Nephron progenitor cell (in vitro differentiated cells): ENCODE results near the gene OTUB1.
A peak's percentile ranks its signal among the peaks of the same experiment; 100 is the strongest.

Experiments
- DNase-seq: peaks from one replicate; pipeline ENCODE4 v3.0.0; 2021
- H3K27ac Mint-ChIP-seq: 2 replicates; pipeline ENCODE4 v1.8.0; 2021; ENCODE audit warnings: mild to moderate bottlenecking, moderate library complexity, mixed read lengths
- H3K27me3 Mint-ChIP-seq: 2 replicates; pipeline ENCODE4 v1.8.0; 2021; ENCODE audit warnings: mild to moderate bottlenecking, low read depth, mixed read lengths; ENCODE audit not compliant: poor library complexity
- H3K36me3 Mint-ChIP-seq: 2 replicates; pipeline ENCODE4 v1.8.0; 2021; ENCODE audit warnings: low read depth, mixed read lengths
- H3K4me1 Mint-ChIP-seq: 2 replicates; pipeline ENCODE4 v1.8.0; 2021; ENCODE audit warnings: mixed read lengths
- H3K4me3 Mint-ChIP-seq: 2 replicates; pipeline ENCODE4 v1.8.0; 2021; ENCODE audit warnings: mild to moderate bottlenecking, moderate library complexity, mixed read lengths
- H3K9me3 Mint-ChIP-seq: 2 replicates; pipeline ENCODE4 v1.8.0; 2021; ENCODE audit warnings: mild to moderate bottlenecking, moderate library complexity, mixed read lengths
- CTCF ChIP-seq: fragments of 200-600 bp; sonication (generic); IDR thresholded peaks from 2 replicates; pipeline ENCODE4 v1.5.0; 2021; ENCODE audit warnings: antibody characterized with exemption

Gene OTUB1

DNA sequence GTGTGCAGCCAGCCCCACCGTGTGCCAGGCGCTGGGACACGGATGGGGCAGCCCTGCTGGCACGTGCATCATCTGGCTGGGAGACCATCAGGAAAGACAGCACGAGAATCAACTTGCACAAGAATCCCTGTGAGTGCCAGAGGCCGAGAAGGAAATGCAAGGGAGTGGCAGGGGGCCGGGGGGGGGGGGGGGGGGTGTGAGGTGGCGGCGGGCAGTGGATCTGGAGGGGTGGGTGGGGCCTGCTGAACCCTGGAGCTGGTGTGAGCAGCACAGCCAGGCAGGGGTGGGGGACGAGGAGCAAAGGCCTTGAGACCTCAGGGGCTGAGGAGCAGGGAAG, 35.5 kb downstream of the OTUB1 start:
- Mint-ChIP-seq H3K27ac (no peak overlapping the region), H3K4me1 (peaks cover 34% of the 10 kb centered on the region)
- no peak for DNase-seq

GRCh38 chr11:64022125-64022784, 36.0 kb downstream of the OTUB1 start:
- Mint-ChIP-seq H3K27ac (no peak overlapping the region), H3K27me3 (peaks cover 52% of the 10 kb centered on the region), H3K36me3 (no peaks in the 10 kb centered on the region), H3K4me3 (no peak overlapping the region), H3K4me1 (peaks cover 40% of the 10 kb centered on the region), H3K9me3 (no peaks in the 10 kb centered on the region)
- TF ChIP-seq CTCF: no peak
- no peak for DNase-seq

More for the DNA sequence above, 35.5 kb downstream of the OTUB1 start:
- no peak for TF ChIP-seq CTCF
- Mint-ChIP-seq H3K4me3 (no peak overlapping the region), H3K36me3 (no peaks in the 10 kb centered on the region), H3K9me3 (no peaks in the 10 kb centered on the region), H3K27me3 (peaks cover 57% of the 10 kb centered on the region)

DNA sequence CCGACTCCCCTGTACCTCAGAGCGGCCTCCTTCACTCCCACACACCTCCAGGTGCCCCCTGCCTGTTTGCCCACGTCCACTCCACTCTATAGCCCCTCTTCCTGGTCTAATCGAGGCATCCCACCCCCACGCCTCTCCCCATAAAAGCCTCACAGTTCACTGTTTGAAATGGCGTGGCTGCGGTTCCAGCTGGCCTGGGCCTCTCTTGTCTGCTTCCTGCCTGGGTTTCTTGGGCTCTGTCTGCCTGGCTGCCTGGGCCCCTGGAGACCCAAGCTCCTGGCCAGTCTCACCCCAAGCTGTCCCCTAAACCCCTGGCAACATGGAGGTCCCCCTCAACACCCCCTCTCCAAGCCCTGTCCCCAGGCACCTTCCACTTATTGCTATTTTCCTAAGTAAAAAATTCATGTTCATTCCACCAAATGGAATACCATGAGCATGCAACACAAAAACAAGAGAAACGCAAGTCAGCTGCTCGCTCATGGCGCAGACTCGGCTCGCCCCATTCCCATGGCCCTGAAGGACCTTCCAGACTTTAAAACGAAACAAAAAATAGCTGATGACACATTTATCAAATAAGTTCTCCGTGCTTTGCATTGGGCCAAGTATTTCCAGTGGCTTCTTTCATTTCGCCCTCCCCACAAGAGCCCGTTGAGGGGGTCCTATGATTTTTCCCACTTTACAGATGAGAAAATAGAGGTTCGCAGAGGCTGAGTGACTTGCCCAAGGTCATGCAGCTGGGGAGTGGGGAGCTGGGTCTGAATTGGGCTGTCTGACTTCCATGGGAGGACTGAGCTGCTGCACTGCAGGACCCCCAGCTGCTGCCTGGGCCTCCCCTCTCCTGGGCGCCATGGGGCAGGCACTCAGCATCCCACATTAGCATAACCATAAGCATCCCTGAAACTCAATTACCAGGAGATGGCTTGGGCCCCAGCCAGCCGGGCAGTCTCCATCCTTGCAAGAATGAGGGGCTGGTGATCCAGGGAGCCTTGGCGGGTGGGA, 37.8 kb downstream of the OTUB1 start:
- TF ChIP-seq CTCF: no peak
- peaks cover 51% of the 10 kb centered on the region for H3K4me1 Mint-ChIP-seq
- no peak overlapping the region for H3K27ac Mint-ChIP-seq
- H3K9me3 Mint-ChIP-seq: no peaks in the 10 kb centered on the region
- no peak for DNase-seq
- H3K27me3 Mint-ChIP-seq: peaks cover 51% of the 10 kb centered on the region
- H3K4me3 Mint-ChIP-seq: peak overlapping the region; percentile 23
- H3K36me3 Mint-ChIP-seq: no peaks in the 10 kb centered on the region

- peaks cover 63% of the 10 kb centered on the region for H3K4me1 Mint-ChIP-seq
- H3K36me3 Mint-ChIP-seq: no peaks in the 10 kb centered on the region
- no peaks in the 10 kb centered on the region for H3K9me3 Mint-ChIP-seq
- no peak overlapping the region for H3K27ac Mint-ChIP-seq
- no peak for TF ChIP-seq CTCF
- peaks cover 50% of the 10 kb centered on the region for H3K27me3 Mint-ChIP-seq
- peak; percentile 41 for DNase-seq
- H3K4me3 Mint-ChIP-seq: no peak overlapping the region
Measured at GRCh38 chr11:64025205-64025604, 39.0 kb downstream of the OTUB1 start.

GRCh38 chr11:64026575-64027205, 40.5 kb downstream of the OTUB1 start:
- Mint-ChIP-seq H3K27me3 (peaks cover 53% of the 10 kb centered on the region), H3K36me3 (no peaks in the 10 kb centered on the region), H3K9me3 (no peaks in the 10 kb centered on the region), H3K27ac (no peak overlapping the region), H3K4me3 (no peak overlapping the region), H3K4me1 (peaks cover 65% of the 10 kb centered on the region)
- TF ChIP-seq CTCF: no peak
- DNase-seq: no peak
